ENCODE results near the gene SULT1A2.
"Not testable (repeated sequence)": the region's sequence is repeated elsewhere in the genome, so short reads cannot be mapped to it uniquely, and the experiment has no call there.

The SULT1A2 gene

GRCh38 chr16:28596840-28597691, at the start of gene SULT1A2:
Gene SULT1A2, minus strand, starts transcription at chr16:28597050. Its CDS starts 1,120 bp downstream, at chr16:28595930.
- no peak within 1 kb of the TSS for H3K4me3 ChIP-seq (ENCODE audit: low read depth, low read length)

GRCh38 chr16:28639959-28640358, 43.1 kb upstream of the SULT1A2 start:
- not testable (repeated sequence) for H3K4me3 ChIP-seq (ENCODE audit: low read depth, low read length)

GRCh38 chr16:28638359-28638758, 41.5 kb upstream of the SULT1A2 start:
- H3K4me3 ChIP-seq (ENCODE audit: low read depth, low read length), result not testable (repeated sequence)

GRCh38 chr16:28637765-28638164, 40.9 kb upstream of the SULT1A2 start, which contains the start of gene NPIPB8:
Gene NPIPB8, plus strand, starts transcription at chr16:28638065. Its CDS starts 296 bp downstream, at chr16:28638361.
- H3K4me3 ChIP-seq (ENCODE audit: low read depth, low read length), result not testable (repeated sequence)

- H3K4me3 ChIP-seq (ENCODE audit: low read depth, low read length), result not testable (repeated sequence)
Observed at GRCh38 chr16:28636093-28636823, 39.4 kb upstream of the SULT1A2 start.

- not testable (repeated sequence) for H3K4me3 ChIP-seq (ENCODE audit: low read depth, low read length)
Observed at GRCh38 chr16:28630905-28631304, 34.1 kb upstream of the SULT1A2 start.

GRCh38 chr16:28623172-28623711, 26.4 kb upstream of the SULT1A2 start:
- no peak overlapping the region for H3K4me3 ChIP-seq (ENCODE audit: low read depth, low read length)

- not testable (repeated sequence) for H3K4me3 ChIP-seq (ENCODE audit: low read depth, low read length)
Observed at GRCh38 chr16:28622532-28623171, 25.8 kb upstream of the SULT1A2 start.

GRCh38 chr16:28621481-28622155, 24.8 kb upstream of the SULT1A2 start:
- no peak overlapping the region for H3K4me3 ChIP-seq (ENCODE audit: low read depth, low read length)

- H3K4me3 ChIP-seq (ENCODE audit: low read depth, low read length), result not testable (repeated sequence)
Observed at GRCh38 chr16:28620316-28620715, 23.5 kb upstream of the SULT1A2 start.

GRCh38 chr16:28617874-28618273, 21.0 kb upstream of the SULT1A2 start:
- H3K4me3 ChIP-seq (ENCODE audit: low read depth, low read length), result no peak overlapping the region

- H3K4me3 ChIP-seq (ENCODE audit: low read depth, low read length), result no peak overlapping the region
Observed at GRCh38 chr16:28616636-28617035, 19.8 kb upstream of the SULT1A2 start.

- not testable (repeated sequence) for H3K4me3 ChIP-seq (ENCODE audit: low read depth, low read length)
Observed at GRCh38 chr16:28616224-28616577, 19.4 kb upstream of the SULT1A2 start.

- not testable (repeated sequence) for H3K4me3 ChIP-seq (ENCODE audit: low read depth, low read length)
Observed at GRCh38 chr16:28615486-28616223, 18.8 kb upstream of the SULT1A2 start.

- not testable (repeated sequence) for H3K4me3 ChIP-seq (ENCODE audit: low read depth, low read length)
Observed at GRCh38 chr16:28614561-28614960, 17.7 kb upstream of the SULT1A2 start.

- not testable (repeated sequence) for H3K4me3 ChIP-seq (ENCODE audit: low read depth, low read length)
Observed at GRCh38 chr16:28613912-28614311, 17.1 kb upstream of the SULT1A2 start.

GRCh38 chr16:28612359-28613280, 15.8 kb upstream of the SULT1A2 start:
- not testable (repeated sequence) for H3K4me3 ChIP-seq (ENCODE audit: low read depth, low read length)

GRCh38 chr16:28610595-28611191, 13.8 kb upstream of the SULT1A2 start:
- no peak overlapping the region for H3K4me3 ChIP-seq (ENCODE audit: low read depth, low read length)
